Smooth muscle cell (in vitro differentiated cells): ENCODE data around the gene SLC25A12. TPM values are rescaled to one million over a fixed set of nuclear protein-coding genes. Genes with fewer than 3 reads are reported as not detected.

Experiments used
- DNase-seq: peaks from one replicate; lab custom pipeline; 2025; ENCODE audit not compliant: unreplicated experiment; lab: John Stamatoyannopoulos, UW
- H2AFZ ChIP-seq: fragments of 200-600 bp; sonication (generic); 2 replicates; pipeline ENCODE4 v1.6.0; 2016; ENCODE audit warnings: antibody characterized with exemption, low read depth, mild to moderate bottlenecking
- H3F3A ChIP-seq: fragments of 200-600 bp; sonication (generic); 2 replicates; pipeline ENCODE4 v1.6.0; 2017; ENCODE audit warnings: antibody characterized with exemption, low read depth
- H3K27ac ChIP-seq: fragments of 200-600 bp; sonication (generic); 2 replicates; pipeline ENCODE4 v1.5.1; 2016; ENCODE audit warnings: low read depth, mild to moderate bottlenecking
- H3K27me3 ChIP-seq: fragments of 200-600 bp; sonication (generic); 2 replicates; pipeline ENCODE4 v1.6.1; 2016; ENCODE audit warnings: low read depth, mild to moderate bottlenecking
- H3K36me3 ChIP-seq: fragments of 200-600 bp; sonication (generic); 2 replicates; pipeline ENCODE4 v1.5.1; 2016; ENCODE audit warnings: low read depth
- H3K4me1 ChIP-seq: fragments of 200-600 bp; sonication (generic); 2 replicates; pipeline ENCODE4 v1.5.1; 2016; ENCODE audit warnings: low read depth
- H3K4me2 ChIP-seq: fragments of 200-600 bp; sonication (generic); 2 replicates; pipeline ENCODE4 v1.6.0; 2016; ENCODE audit warnings: mild to moderate bottlenecking
- H3K4me3 ChIP-seq: fragments of 200-600 bp; sonication (generic); 2 replicates; pipeline ENCODE4 v1.5.1; 2016; ENCODE audit warnings: mild to moderate bottlenecking
- H3K79me2 ChIP-seq: fragments of 200-600 bp; sonication (generic); 2 replicates; pipeline ENCODE4 v1.6.0; 2016; ENCODE audit warnings: low read depth, mild to moderate bottlenecking
- H3K9ac ChIP-seq: fragments of 200-600 bp; sonication (generic); 2 replicates; pipeline ENCODE4 v1.6.0; 2016; ENCODE audit warnings: low read depth
- H3K9me3 ChIP-seq: fragments of 200-600 bp; sonication (generic); replicated peaks from 2 replicates; pipeline ENCODE4 v1.5.1; 2016; ENCODE audit warnings: low read depth
- H4K20me1 ChIP-seq: fragments of 200-600 bp; sonication (generic); 2 replicates; pipeline ENCODE4 v1.6.0; 2016; ENCODE audit warnings: low read depth
- CTCF ChIP-seq: fragments of 200-600 bp; sonication (generic); IDR thresholded peaks from 2 replicates; pipeline ENCODE4 v1.5.1; 2017; ENCODE audit warnings: borderline replicate concordance, mild to moderate bottlenecking, antibody characterized with exemption; ENCODE audit not compliant: insufficient read depth, poor library complexity, severe bottlenecking
- WGBS: methylation state at CpG from one replicate; pipeline ENCODE4 v1.1.7; 2016; ENCODE audit warnings: low lambda C conversion rate; 5-methylcytosine and 5-hydroxymethylcytosine counted together
- polyA plus RNA-seq: library from polyadenylated mRNA; unstranded; fragments of >200 nt; fragmentation: Nextera tagmentation; extraction: Ambion mirVana; gene quantifications from 2 replicates; pipeline ENCODE4 v1.2.1, GENCODE V29; 2016
- total RNA-seq: library from RNA; depleted of rRNA; stranded (reverse); fragments of >200 nt; gene quantifications from 2 replicates; pipeline ENCODE4 v1.2.3, GENCODE V29; 2014

The SLC25A12 gene
- total and polyA plus RNA-seq, 2 experiments from 2014 or later, result 10.5 to 22.4 TPM

GRCh38 chr2:171791361-171791760 is 102.7 kb downstream of the SLC25A12 start:
- H3K4me1 ChIP-seq, result peaks cover 43% of the 10 kb centered on the region
- DNase-seq, result no peak
- no peak overlapping the region for H3K4me3 ChIP-seq
- H4K20me1 ChIP-seq, result no peaks in the 10 kb centered on the region
- H3K36me3 ChIP-seq, result no peaks in the 10 kb centered on the region
- no peak overlapping the region for H3K4me2 ChIP-seq
- no peak overlapping the region for H3K9ac ChIP-seq
- H3K79me2 ChIP-seq, result no peaks in the 10 kb centered on the region
- H3F3A ChIP-seq, result no peaks in the 10 kb centered on the region
- TF ChIP-seq CTCF, result no peak
- no peak overlapping the region for H3K27ac ChIP-seq
- H2AFZ ChIP-seq, result no peak overlapping the region
- H3K9me3 ChIP-seq, result no peaks in the 10 kb centered on the region
- H3K27me3 ChIP-seq, result no peaks in the 10 kb centered on the region
- 85% methylated on average over 4 of the region's 4 CpGs for WGBS

- peaks cover 36% of the 10 kb centered on the region for H3K4me1 ChIP-seq
- H3F3A ChIP-seq, result no peaks in the 10 kb centered on the region
- no peaks in the 10 kb centered on the region for H3K27me3 ChIP-seq
- no peak overlapping the region for H3K4me2 ChIP-seq
- peaks cover 6% of the 10 kb centered on the region for H3K36me3 ChIP-seq
- H3K79me2 ChIP-seq, result no peaks in the 10 kb centered on the region
- DNase-seq, result no peak
- no peak overlapping the region for H3K4me3 ChIP-seq
- TF ChIP-seq CTCF, result no peak
- H4K20me1 ChIP-seq, result no peaks in the 10 kb centered on the region
- no peaks in the 10 kb centered on the region for H3K9me3 ChIP-seq
- no peak overlapping the region for H2AFZ ChIP-seq
- H3K9ac ChIP-seq, result no peak overlapping the region
- WGBS, result 58% methylated on average over 6 of the region's 6 CpGs
- H3K27ac ChIP-seq, result no peak overlapping the region
These were observed 104.1 kb downstream of the SLC25A12 start for GRCh38 chr2:171789956-171790355.

- 85% methylated on average over 7 of the region's 7 CpGs for WGBS
- Histone ChIP-seq H3K4me3 (no peak overlapping the region), H3K4me2 (no peak overlapping the region), H3K79me2 (no peaks in the 10 kb centered on the region), H3K9me3 (no peaks in the 10 kb centered on the region), H3K27me3 (no peaks in the 10 kb centered on the region), H2AFZ (no peak overlapping the region), H4K20me1 (no peaks in the 10 kb centered on the region), H3K4me1 (peaks cover 22% of the 10 kb centered on the region), H3F3A (no peaks in the 10 kb centered on the region), H3K36me3 (peaks cover 11% of the 10 kb centered on the region), H3K27ac (no peak overlapping the region), H3K9ac (no peak overlapping the region)
- no peak for TF ChIP-seq CTCF
- DNase-seq, result no peak
These were observed 105.6 kb downstream of the SLC25A12 start for GRCh38 chr2:171788316-171788993.
